HL-60 (cell line): Measurements from ENCODE around the gene GASK1A.

Experiments
- CTCF ChIP-seq: IDR thresholded peaks from one replicate; pipeline ENCODE4 v1.5.1; 2011; ENCODE audit warnings: low read length, control low read depth, inconsistent platforms; ENCODE audit not compliant: insufficient read depth
- GABPA ChIP-seq: IDR thresholded peaks from 2 replicates; pipeline ENCODE4 v1.6.1; 2012; ENCODE audit warnings: low read depth
- POLR2AphosphoS5 ChIP-seq: IDR thresholded peaks from 2 replicates; pipeline ENCODE4 v1.6.1; 2012; ENCODE audit warnings: low read depth
- REST ChIP-seq: IDR thresholded peaks from 2 replicates; pipeline ENCODE4 v1.6.1; 2012; ENCODE audit warnings: low read depth; ENCODE audit not compliant: insufficient replicate concordance
- SPI1 ChIP-seq: IDR thresholded peaks from 2 replicates; pipeline ENCODE4 v1.6.1; 2012; ENCODE audit warnings: low read depth, mild to moderate bottlenecking, borderline replicate concordance

- TF ChIP-seq CTCF (no peak), POLR2AphosphoS5 (no peak), REST (no peak), GABPA (no peak), SPI1 (no peak)
Measured at GRCh38 chr3:43025423-43025822, 46.3 kb downstream of the GASK1A start.
